Neural progenitor cell (in vitro differentiated cells): ENCODE data around the gene TMEM119.

ENCODE experiments used
- CTCF ChIP-seq: fragments of 200-600 bp; sonication (generic); IDR thresholded peaks from 2 replicates; pipeline ENCODE4 v1.5.1; 2017; ENCODE audit warnings: antibody characterized with exemption, mild to moderate bottlenecking
- EZH2 ChIP-seq: fragments of 200-600 bp; sonication (generic); IDR thresholded peaks from 2 replicates; pipeline ENCODE4 v1.6.1; 2017; ENCODE audit warnings: antibody characterized with exemption, mild to moderate bottlenecking, moderate library complexity
- EZH2phosphoT487 ChIP-seq: fragments of 200-600 bp; sonication (generic); IDR thresholded peaks from 2 replicates; pipeline ENCODE4 v1.6.1; 2017; ENCODE audit warnings: antibody characterized with exemption

- TF ChIP-seq CTCF: no peak
- TF ChIP-seq EZH2: no peak
- no peak for TF ChIP-seq EZH2phosphoT487
These were observed 24.5 kb upstream of the TMEM119 start for GRCh38 chr12:108622421-108622820.
